HG03108 (cell line): ENCODE data around the gene POLE.

Experiments
- ATAC-seq: cut with Tn5 transposase; IDR thresholded peaks from one replicate; pipeline ENCODE4 v1.9.1; 2021; ENCODE audit warnings: moderate library complexity; ENCODE audit not compliant: unreplicated experiment

POLE gene

DNA sequence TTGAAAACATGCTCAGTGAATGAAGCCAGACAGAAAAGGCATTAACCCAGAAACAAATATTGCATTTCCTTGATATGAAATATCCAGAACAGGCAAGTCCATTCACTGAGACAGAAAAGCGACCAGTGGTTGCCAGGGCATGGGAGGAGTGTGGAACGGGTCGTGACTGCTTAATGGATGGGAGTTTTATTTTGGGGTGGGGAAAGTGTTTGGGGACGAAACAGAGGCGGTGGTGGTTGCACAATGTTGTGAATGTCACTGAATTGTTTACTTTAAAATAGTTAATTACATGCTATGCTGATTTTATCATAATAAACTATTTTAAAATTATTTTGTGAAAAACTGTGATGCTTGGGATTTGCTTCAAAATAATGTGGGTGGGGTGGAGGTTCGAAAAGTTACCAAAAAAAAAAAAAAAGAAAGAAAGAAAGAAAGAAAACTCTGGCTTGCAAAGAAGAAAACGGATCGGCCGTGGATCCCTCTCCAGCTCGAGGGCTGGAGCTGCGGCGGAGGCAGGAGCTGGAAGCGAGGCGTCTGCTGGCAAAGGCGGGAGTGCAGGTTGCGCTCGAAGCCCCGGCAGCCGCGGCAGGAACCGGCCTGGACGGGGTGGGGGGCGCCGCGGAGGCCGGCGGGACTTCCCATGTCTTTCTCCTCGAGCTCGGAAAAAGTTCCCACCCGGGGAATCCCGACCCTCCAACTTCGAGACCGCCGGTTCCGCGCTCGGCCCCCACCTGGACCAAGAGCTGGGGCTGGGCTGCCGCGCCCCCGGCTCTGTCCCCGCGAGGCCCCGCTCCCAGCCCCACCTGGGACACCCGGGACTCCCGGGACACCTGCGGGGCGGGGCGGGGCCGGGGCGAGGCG is 69.1 kb downstream of the POLE start:
- no peak for ATAC-seq

DNA sequence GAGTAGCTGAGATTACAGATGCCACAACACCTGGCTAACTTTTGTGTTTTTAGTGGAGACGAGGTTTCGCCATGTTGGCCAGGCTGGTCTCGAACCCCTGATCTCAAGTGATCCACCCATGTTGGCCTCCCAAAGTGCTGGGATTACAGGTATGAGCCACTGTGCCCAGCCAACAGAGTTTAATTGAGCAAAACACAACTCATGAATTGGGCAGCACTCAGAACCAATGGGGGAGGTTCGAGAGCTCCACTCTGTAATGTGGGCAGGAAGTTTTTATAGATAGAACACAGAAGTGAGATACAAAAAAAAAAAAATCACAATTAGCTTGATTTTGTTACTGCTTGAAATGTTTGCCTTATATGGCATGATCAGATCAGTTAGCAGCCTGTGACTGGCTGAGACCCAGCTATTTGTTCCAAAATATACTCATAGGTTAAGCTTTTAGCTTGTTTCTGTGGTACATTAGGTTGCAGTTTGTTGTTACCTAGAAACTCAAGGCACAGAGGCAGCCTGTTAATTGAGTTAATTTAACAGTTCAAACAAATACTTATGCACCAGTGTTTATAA is 69.9 kb downstream of the POLE start:
- no peak for ATAC-seq

DNA sequence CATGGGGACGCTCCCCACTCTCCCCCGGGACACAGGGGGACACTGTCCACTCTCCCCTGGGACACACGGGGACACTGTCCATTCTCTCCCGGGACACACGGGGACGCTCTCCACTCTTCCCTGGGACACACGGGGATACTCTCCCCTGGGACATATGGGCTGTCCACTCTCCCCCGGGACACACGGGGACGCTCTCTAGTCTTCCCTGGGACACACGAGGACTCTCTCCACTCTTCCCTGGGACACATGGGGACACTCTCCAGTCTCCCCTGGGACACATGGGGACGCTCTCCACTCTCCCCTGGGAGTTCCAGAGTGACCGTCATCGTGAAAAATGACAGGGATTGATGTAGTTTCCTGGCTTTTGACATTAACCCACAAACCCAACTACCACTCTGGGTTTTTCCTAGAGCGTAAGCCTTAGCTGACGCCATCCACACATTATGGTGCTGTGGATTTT is 71.5 kb downstream of the POLE start:
- ATAC-seq = no peak

DNA sequence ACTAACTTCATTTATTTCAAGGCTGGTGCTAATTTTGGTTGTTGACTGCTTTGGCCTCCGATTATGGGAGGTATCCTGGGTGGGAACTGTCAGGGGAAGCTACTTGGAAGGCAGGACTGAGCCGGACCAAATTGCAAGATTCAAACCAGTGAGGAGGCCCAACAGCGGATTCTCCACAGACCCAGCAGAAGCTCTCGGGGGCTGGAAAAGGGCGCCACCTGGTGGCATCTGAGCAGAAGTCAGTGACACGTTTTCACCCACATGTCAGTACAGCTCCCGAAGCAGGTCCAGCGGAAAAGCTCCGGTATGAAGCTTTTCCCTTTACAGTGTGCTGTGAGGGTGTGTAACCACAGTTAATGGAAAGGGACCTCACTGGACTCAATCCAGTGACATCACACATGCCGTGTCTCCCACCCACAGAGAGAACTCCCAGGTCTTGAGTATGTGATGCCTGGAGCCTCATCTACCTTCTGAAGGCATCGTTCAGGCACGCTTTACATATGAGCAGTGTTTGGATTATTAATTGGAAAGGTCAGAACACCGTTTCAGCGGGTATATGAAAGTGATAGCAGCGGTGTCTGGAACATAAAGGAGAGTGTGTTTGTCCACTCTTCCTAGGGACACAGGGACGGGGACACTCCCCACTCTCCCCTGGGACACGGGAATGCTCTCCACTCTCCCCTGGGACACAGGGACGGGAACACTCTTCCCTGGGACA is 72.1 kb downstream of the POLE start:
- no peak for ATAC-seq

DNA sequence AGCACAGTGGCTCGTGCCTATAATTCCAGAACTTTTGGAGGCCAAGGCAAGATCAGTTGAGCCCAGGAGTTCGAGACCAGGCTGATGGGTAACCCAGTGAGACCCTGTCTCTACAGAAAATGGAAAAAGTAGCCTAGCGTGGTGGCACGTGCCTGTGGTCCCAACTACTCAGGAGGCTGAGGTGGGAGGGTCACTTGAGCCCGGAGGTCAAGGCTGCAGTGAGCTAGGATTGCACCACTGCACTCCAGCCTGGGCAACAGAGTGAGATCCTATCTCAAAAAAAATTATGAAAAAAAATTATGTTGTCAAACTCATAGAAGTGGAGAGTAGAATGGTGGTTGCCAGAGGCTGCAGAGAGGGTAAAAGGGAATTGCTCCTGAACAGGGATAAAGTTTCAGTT is 73.1 kb downstream of the POLE start:
- no peak for ATAC-seq

DNA sequence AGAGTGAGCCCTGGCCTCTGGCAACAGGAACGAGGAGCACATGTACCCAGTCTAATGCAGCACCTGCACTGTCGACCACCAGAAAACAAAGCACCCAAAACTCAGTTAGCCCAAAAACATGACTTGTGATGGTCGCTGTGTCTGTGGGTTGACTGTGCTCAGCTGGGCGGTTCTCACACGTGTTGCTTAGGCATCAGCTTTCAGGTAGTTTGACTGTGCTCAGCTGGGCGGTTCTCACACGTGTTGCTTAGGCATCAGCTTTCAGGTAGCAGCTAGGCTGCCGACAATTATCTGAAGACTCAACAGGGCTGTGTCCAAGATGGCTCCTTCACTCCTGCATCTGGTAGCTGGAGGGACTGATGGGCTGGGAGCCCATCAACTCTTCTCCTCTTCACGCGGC is 75.5 kb downstream of the POLE start:
- ATAC-seq = no peak

DNA sequence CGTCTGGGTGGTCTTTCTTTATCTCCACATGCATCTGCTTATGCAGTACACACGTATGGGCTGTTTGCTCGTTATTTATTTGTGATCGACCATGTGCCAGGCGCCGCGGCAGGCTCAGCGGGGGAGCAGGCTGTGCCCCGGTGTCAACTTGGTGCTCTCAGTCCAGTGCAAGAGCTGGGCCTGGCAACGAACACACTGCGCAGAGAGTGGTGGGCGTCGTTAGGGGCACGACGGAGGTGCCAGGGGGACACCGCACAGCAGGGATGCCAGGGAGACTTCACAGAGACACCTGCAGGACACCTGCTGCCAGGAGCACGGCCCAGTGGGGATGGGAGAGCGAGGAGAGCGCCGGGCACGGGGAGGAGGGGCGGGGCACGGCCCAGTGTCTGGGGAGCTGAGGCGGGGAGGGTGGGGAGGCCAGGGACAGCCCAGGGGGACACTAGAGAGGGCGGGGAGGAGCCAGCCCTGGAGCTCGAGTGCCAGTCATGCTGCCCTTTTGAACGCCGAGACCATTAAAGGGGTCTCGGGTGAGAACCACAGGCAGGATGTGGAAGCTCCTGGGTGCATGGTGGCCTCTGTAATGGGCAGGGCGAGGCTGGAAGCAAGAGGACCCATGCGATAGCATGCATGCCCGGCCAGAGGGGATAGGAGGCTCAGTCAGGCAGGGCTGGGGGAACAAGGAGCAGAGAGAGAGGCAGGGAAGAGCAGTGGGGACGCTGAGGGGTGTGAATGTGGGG is 76.1 kb downstream of the POLE start:
- ATAC-seq = no peak

DNA sequence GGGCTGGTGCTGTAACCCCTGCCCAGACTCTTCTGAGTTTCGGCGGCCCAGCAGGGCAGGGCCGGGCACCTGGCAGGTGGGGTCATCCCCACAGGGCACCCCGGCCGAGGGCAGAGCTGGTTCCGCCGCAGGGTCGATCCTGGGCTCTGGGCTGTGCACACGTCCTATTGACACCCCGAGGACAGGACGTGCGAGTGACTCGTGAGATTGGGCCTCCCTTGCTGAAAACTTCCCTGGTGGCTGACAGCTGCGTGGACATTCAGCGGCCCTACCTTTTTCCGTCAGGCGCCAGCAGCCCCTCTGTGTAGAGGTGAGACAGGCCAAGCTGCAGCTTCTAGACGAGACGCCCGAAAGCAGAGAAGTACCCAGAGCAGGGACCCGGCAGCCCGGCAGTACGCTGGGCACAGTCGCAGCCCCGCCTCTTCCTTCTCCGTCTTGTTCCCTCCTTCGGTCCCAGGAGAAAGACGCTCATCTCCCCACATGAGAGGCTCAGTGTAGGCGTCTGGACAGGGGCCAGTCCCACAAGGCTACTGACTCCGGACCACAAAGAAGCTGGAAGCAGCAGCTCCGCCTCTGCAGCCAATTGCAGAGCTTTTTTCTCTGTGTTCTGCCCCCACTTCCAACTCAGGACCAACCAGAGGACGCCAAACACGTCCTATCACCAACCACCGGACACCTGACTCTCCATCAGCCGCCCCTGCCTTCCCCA is 76.9 kb downstream of the POLE start, which contains the start of gene LRCOL1:
TSS of gene LRCOL1 (minus strand) at position 532 of the 709 bp plus-strand sequence. CDS start 4,331 bp downstream, outside the sequence.
- no peak for ATAC-seq

DNA sequence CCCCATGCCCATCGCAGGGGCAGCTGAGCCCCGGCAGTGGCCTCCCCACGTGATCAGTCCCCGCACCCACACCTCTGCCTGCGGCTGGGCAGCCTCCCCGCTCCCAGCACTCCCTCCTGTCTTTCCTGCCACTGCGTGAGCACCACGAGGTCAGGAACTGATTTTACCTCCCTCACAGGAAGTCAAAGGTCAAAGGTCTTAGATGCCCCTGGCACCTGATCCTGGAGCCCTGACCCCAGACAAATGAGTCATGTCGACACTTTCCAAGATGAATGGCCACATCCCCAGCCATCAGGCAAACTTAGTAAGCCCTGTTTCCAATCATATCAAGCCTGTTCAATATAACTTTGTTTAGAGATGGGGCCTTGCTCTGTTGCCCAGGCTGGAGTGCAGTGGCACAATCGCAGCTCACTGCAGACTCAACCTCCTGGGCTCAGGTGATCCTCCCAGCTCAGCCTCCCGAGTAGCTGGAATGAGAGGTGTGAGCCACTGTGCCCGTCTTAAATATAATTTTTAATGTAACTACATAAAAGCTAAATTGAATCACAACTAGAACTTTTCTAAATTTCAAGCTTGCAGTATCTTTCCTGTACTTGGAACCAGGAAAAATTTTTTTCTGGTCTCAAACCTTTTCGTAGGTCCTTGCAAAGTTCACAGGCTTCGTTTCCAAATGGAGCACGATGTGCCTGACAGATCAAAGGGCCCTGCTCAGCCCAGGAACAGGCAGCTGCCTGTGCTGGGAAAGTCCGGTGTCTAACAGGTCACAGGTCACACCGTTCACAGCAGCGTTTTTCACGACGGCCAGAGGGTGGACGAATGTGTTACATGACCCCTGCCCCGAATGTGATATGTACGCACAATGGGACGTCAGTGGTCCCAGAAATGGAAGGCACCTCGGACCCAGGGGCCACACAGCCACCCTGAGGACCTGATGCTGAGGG is 78.6 kb downstream of the POLE start:
- ATAC-seq = no peak

DNA sequence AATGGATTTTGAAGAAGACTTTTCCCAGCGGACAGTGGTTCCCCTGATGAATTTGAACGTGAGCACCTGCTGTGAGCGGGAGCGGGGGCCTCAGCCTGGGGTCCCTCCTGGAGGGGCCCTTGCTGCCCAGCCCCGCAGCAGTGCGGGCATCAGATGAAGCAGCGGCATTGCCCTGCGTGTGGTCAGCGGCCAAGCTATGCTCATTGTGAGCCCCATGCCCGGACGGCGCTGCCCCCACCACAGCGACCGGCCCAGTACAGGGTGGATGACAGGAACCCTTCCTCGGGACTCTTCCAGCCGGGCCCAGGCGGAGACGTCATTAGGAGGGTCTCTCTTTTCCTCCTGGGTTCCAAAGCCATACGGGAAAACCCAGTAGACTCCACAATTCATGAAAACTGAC is 80.2 kb downstream of the POLE start:
- no peak for ATAC-seq

DNA sequence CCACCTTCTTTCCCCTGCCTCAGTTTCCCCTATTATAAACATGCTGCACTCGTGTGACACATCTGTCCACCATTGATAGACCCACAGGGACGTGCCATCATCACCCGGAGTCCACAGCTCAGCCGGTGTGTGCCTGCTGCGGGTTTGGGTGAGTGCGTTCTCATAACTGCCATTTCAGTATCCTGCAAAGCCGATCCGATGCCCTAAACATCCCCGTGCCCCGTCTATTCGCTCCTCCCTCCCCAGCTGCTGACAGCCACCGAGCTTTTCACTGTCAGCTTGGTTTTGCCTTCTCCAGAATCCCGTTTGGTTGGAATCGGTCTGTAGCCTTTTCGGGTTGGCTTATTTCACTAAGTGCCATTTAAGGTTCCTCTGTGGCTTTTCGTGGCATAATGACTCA is 80.7 kb downstream of the POLE start:
- ATAC-seq = no peak

DNA sequence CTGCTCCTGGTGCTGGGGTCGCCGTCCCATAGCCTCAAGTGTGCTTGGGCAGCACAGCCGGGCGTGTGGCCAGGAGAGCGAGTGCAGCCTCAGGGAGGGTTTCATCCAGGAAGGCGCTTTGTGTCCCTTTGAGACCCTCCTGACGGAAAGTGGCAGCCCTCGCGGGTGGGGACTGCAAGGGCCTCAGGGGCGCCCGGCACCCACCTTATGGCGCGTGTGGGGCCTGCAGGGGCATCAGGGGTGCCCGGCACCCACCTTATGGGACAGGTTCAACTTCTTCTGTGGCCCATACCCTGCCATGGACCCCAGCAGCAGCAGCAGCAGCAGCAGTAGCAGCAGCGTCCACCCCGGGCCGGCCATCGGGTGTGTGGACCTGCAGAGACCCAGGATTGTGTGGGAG is 81.2 kb downstream of the POLE start:
- no peak for ATAC-seq

DNA sequence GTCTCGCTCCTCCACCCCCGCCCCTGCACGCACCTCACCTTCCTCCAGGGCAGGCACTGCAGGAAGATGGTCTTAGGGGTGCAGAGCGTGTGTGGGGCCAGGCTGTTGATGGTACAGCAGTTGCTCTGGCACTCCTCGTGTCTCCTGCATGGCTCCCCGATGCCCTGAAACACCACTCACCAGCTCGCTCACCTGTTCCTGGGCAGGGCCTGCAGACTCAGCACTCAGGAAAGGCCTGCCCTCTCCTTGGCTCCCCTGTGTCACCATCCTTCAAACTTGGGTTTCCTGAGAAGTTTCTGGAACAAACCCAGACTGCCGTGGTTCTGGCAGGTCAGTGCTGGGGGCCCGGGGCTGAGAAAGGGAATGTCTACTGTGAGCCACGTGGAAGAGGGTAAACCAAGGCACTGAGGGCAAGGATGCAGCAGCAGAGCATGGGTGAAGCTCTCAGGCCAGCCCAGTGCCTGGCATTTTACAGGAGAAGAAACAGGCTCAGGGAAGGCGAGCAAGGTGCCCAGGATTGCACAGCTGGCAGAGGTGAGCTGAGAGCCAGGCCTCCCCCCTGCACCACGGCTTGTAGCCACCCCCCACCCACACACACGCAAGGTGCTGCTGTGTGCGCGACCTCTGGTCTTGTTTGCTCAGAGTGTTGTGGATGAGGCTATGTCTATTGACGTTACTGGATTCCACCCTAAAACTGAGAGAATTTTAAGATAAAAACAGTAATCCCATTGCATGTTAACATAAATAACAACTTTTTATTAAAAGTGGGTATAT is 82.3 kb downstream of the POLE start:
- ATAC-seq = no peak

DNA sequence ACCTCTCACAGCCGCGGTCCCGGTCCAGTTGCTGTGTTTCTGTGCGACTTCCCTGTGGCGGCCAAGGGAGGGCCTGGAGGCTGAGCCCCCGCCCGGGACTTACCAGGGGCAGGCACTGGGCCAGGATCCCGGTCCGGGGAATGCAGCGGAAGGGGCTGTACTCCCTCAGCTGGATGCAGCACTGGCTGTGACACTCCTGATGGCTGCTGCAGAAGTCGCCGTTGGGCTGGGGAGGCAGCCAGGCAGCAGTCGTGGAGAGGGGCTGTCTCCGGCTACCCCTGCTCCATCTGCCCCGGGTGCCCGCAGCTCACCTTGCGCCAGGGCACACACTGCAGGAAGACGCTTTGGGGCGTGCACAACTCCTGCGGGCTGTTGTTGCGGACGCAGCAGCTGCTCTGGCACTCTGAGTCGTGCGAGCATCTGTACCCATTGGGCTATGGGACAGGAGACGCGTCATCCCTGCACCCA is 83.0 kb downstream of the POLE start:
- ATAC-seq = no peak

DNA sequence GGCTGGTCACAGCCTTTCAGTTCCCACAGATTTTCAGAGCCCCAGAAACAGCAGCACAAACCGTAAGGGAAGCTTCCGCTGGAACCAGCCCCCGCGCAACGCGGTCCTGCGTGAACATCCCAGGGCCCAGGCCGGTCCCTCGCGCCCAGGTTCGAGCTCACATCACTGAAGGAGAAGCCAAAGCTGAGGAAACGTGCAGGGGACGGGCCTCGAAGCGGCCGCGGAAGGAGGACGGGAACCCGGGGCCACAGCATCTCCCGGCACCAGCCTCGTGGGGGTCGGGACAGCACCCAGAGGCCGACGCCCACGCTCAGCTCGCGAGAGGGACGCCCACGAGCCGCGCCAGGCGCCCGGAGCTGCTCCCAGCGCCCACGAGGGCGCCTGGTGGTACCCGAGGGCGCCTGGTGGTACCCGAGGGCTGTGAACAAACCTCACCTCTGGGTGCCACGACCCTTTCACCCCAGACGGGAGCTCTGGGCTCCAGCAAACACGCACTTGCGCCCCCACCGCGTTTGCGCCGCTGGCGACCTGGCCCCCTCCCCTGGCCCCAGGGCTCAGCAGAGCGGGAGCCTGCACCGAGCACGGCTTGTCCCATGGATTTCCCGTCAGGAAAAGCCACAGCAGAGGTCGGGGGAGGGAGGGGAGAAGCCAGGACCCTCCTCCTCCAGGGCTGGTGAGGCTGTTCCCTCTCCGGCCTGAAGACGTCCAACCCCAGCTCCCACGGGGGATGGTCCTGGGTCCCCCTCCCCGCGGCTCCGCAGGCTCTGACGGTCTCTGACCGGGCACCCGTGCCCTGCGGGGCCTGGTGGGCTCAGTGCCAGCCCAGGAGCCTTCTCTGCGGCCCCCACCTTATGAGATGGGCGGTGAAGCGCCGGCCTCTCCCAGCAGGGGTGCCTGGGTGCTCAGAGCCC is 83.6 kb downstream of the POLE start:
- ATAC-seq = no peak

DNA sequence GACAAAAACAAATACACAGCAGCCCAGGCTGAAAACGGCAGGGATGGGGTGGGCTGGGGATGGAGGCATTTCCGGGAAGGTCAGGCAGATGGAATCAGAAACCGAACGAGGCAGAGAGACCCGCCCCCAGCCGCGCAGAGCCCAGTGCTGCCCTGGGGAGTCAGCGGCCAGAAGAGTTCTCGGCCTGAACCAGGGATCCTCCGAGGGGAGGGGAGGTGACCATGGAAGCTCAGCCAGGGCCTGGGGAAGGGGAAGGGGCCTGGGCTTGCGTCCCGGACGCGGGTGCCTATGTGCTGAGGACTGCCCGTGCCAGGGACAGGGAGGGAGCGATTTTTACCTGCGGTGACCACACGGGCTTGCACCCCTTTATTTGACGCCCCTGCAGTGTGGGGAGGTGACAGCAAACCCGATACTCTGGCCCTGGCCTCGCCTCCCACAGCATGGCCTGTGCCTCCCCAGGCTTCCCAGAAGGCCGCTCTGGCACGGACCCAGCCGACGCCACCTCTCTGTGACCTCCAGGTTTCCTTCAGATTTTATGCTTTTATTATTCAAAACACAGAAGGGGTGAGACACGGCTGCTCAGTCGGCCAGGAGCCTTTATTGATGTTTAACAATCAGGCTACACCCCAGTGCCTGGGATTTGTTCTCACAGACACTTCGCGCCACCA is 84.4 kb downstream of the POLE start:
- no peak for ATAC-seq
